Measurements from ENCODE around the gene SCD. TPM values are rescaled to one million over a fixed set of nuclear protein-coding genes. Genes with fewer than 3 reads are reported as not detected.

The SCD gene
- total and polyA plus RNA-seq, 9 of the 15 experiments (the other 6 are each of a cell fraction or from before 2014, with no cell fraction given) = 114 to 486 (median 188) TPM

- TF ChIP-seq EP400 (IDR thresholded peaks at IDR 0.05) (peak; percentile 74), BDP1 (IDR thresholded peaks at IDR 0.05; ENCODE audit: insufficient read depth, insufficient read length) (no peak), MNT (conservative IDR thresholded peaks at IDR 0.05) (peak; percentile 63 to 74; a peak in 3 of 4 replicates), CHD1 (IDR thresholded peaks at IDR 0.05; ENCODE audit: low read length) (no peak), TEAD1 (CRISPR knock-in tag; IDR thresholded peaks at IDR 0.05) (0 out of 4 replicates have a peak, but pooled peaks of 1 of the 2 experiments have one; percentile 18), HDGF (IDR thresholded peaks at IDR 0.05) (no peak), MAZ (CRISPR knock-in tag; conservative IDR thresholded peaks at IDR 0.05 in 1 of 2, IDR thresholded peaks at IDR 0.05 in 1 of 2) (peak; percentile 76 to 87; a peak in 3 of 4 replicates), HDAC1 (IDR thresholded peaks at IDR 0.05) (peak in 1 of 2 experiments; percentile 31; a peak in 1 of 4 replicates), POLR2AphosphoS5 (IDR thresholded peaks at IDR 0.05; ENCODE audit: control insufficient read depth, insufficient read depth, low read depth, low read length) (peak; percentile 35; the same call in 1 of the 2 replicates), POLR2H (tag; IDR thresholded peaks at IDR 0.05; ENCODE audit: low read depth) (0 out of 2 replicates have a peak, but pooled peaks have one; percentile 42), POLR2A (conservative IDR thresholded peaks at IDR 0.05) (peak; percentile 75), CBFA2T3 (IDR thresholded peaks at IDR 0.05) (no peak), CCNT2 (IDR thresholded peaks at IDR 0.05; ENCODE audit: borderline replicate concordance, extremely low read depth, insufficient read length, low read depth, low read length) (peak; percentile 58), HMGN3 (IDR thresholded peaks at IDR 0.05; ENCODE audit: borderline replicate concordance, extremely low read depth, insufficient read length, low read depth, low read length) (peak; percentile 35), VEZF1 (CRISPR knock-in tag; IDR thresholded peaks at IDR 0.05) (peak; percentile 75), NFIC (IDR thresholded peaks at IDR 0.05) (0 out of 2 replicates have a peak, but pooled peaks have one; percentile 15), ARID4B (CRISPR knock-in tag; IDR thresholded peaks at IDR 0.05) (peak; percentile 66), HNRNPL (IDR thresholded peaks at IDR 0.05; ENCODE audit: low read depth, low read length) (0 out of 2 replicates have a peak, but pooled peaks have one; percentile 25), ZNF668 (CRISPR knock-in tag; IDR thresholded peaks at IDR 0.05) (no peak)
These were observed at the start of gene SCD (continued) for GRCh38 chr10:100346765-100347567.
